Activated CD4-positive, alpha-beta T cell treated with anti-CD3 and anti-CD28 coated beads, Interleukin-2, amount 10 ng/mL, durations not matched to agents 7 days and 5 days (primary cell): ENCODE results near the gene TMEM239. TPM values are rescaled to one million over a fixed set of nuclear protein-coding genes. Genes with fewer than 3 reads are reported as not detected.

ENCODE experiments used
- CTCF ChIA-PET: fragments of 350-600 bp; sonication (Branson Sonifier 250); formaldehyde crosslinking; loops from one replicate; lab custom pipeline; 2021; ENCODE audit warnings: antibody characterized with exemption; lab: Charles Lee
- POLR2A ChIA-PET: fragments of 350-600 bp; sonication (Branson Sonifier 250); formaldehyde crosslinking; loops from one replicate; lab custom pipeline; 2021; ENCODE audit warnings: antibody characterized with exemption; lab: Charles Lee
- DNase-seq: peaks from one replicate; pipeline ENCODE4 v3.0.0-alpha.2; 2020
- H3K27ac Mint-ChIP-seq: one replicate; pipeline ENCODE4 v1.8.0; 2021; ENCODE audit warnings: mild to moderate bottlenecking, moderate library complexity, mixed read lengths
- H3K27me3 Mint-ChIP-seq: one replicate; pipeline ENCODE4 v1.8.0; 2021; ENCODE audit warnings: mixed read lengths
- H3K36me3 Mint-ChIP-seq: one replicate; pipeline ENCODE4 v1.8.0; 2021; ENCODE audit warnings: low read depth, mixed read lengths
- H3K4me1 Mint-ChIP-seq: one replicate; pipeline ENCODE4 v1.8.0; 2021; ENCODE audit warnings: mixed read lengths
- H3K4me3 Mint-ChIP-seq: one replicate; pipeline ENCODE4 v1.8.0; 2021; ENCODE audit warnings: mild to moderate bottlenecking, moderate library complexity, mixed read lengths
- H3K9me3 Mint-ChIP-seq: one replicate; pipeline ENCODE4 v1.8.0; 2021; ENCODE audit warnings: mixed read lengths
- total RNA-seq, 2 experiments: library from RNA; stranded (reverse); gene quantifications; one replicate each; pipeline ENCODE4 v1.2.3, GENCODE V29; 2021

The TMEM239 gene
- total RNA-seq, 2 experiments from 2014 or later: not detected

GRCh38 chr20:2794866-2795447 lies 21.2 kb upstream of the TMEM239 start:
- no peaks in the 10 kb centered on the region for H3K36me3 Mint-ChIP-seq
- H3K4me1 Mint-ChIP-seq: peaks cover 8% of the 10 kb centered on the region
- H3K27ac Mint-ChIP-seq: no peak overlapping the region
- ChIA-PET CTCF (interaction anchor here (0.7 to 1.0 kb wide), 2 partner anchors 9 to 525 kb away, joined by 3 to 4 read pairs; no protein-coding TSS in a partner anchor), POLR2A (no interaction called here)
- no peaks in the 10 kb centered on the region for H3K9me3 Mint-ChIP-seq
- H3K27me3 Mint-ChIP-seq: peaks cover 32% of the 10 kb centered on the region
- H3K4me3 Mint-ChIP-seq: no peak overlapping the region
- DNase-seq: no peak

- DNase-seq: no peak
Observed at GRCh38 chr20:2795451-2795850, 20.7 kb upstream of the TMEM239 start.

GRCh38 chr20:2796011-2796660 lies 20.0 kb upstream of the TMEM239 start:
- DNase-seq: no peak
- no peak overlapping the region for H3K4me3 Mint-ChIP-seq
- peaks cover 15% of the 10 kb centered on the region for H3K4me1 Mint-ChIP-seq
- CTCF ChIA-PET: interaction anchor here (2.2 kb wide), 1 partner anchor 43 kb away, joined by 7 read pairs; no protein-coding TSS in a partner anchor
- POLR2A ChIA-PET: no interaction called here
- H3K27ac Mint-ChIP-seq: no peak overlapping the region
- no peaks in the 10 kb centered on the region for H3K9me3 Mint-ChIP-seq
- H3K36me3 Mint-ChIP-seq: peaks cover 1% of the 10 kb centered on the region
- peaks cover 38% of the 10 kb centered on the region for H3K27me3 Mint-ChIP-seq

More at GRCh38 chr20:2795451-2795850, 20.7 kb upstream of the TMEM239 start:
- ChIA-PET POLR2A (no interaction called here), CTCF (interaction anchor here (2.2 kb wide), 1 partner anchor 43 kb away, joined by 7 read pairs; no protein-coding TSS in a partner anchor)
- no peaks in the 10 kb centered on the region for H3K36me3 Mint-ChIP-seq
- peaks cover 10% of the 10 kb centered on the region for H3K4me1 Mint-ChIP-seq
- peaks cover 32% of the 10 kb centered on the region for H3K27me3 Mint-ChIP-seq
- H3K27ac Mint-ChIP-seq: no peak overlapping the region
- no peak overlapping the region for H3K4me3 Mint-ChIP-seq
- no peaks in the 10 kb centered on the region for H3K9me3 Mint-ChIP-seq

- no peak overlapping the region for H3K27ac Mint-ChIP-seq
- peaks cover 20% of the 10 kb centered on the region for H3K4me1 Mint-ChIP-seq
- H3K4me3 Mint-ChIP-seq: no peak overlapping the region
- no peak for DNase-seq
- ChIA-PET POLR2A (no interaction called here), CTCF (interaction anchor here (0.9 to 2.2 kb wide), 2 partner anchors 12 to 45 kb away, joined by 3 to 7 read pairs; no protein-coding TSS in a partner anchor)
- peaks cover 45% of the 10 kb centered on the region for H3K27me3 Mint-ChIP-seq
- H3K9me3 Mint-ChIP-seq: no peaks in the 10 kb centered on the region
- H3K36me3 Mint-ChIP-seq: peaks cover 1% of the 10 kb centered on the region
Observed at GRCh38 chr20:2797136-2797983, 18.8 kb upstream of the TMEM239 start.

GRCh38 chr20:2798095-2798805 lies 17.9 kb upstream of the TMEM239 start:
- CTCF ChIA-PET: interaction anchor here (0.6 to 0.9 kb wide), 2 partner anchors 13 to 104 kb away, joined by 3 read pairs; no protein-coding TSS in a partner anchor

GRCh38 chr20:2798814-2799213 lies 17.4 kb upstream of the TMEM239 start:
- POLR2A ChIA-PET: no interaction called here
- Mint-ChIP-seq H3K9me3 (no peaks in the 10 kb centered on the region), H3K36me3 (peaks cover 3% of the 10 kb centered on the region), H3K27ac (no peak overlapping the region), H3K4me3 (no peak overlapping the region), H3K27me3 (peaks cover 46% of the 10 kb centered on the region), H3K4me1 (peaks cover 20% of the 10 kb centered on the region)
- CTCF ChIA-PET: interaction anchor here (0.6 kb wide), 1 partner anchor 104 kb away, joined by 3 read pairs; no protein-coding TSS in a partner anchor
- DNase-seq: no peak

More at GRCh38 chr20:2798095-2798805, 17.9 kb upstream of the TMEM239 start:
- H3K4me1 Mint-ChIP-seq: peaks cover 20% of the 10 kb centered on the region
- no peak for DNase-seq
- no peaks in the 10 kb centered on the region for H3K9me3 Mint-ChIP-seq
- peaks cover 3% of the 10 kb centered on the region for H3K36me3 Mint-ChIP-seq
- H3K27me3 Mint-ChIP-seq: peaks cover 47% of the 10 kb centered on the region
- H3K27ac Mint-ChIP-seq: no peak overlapping the region
- POLR2A ChIA-PET: no interaction called here
- no peak overlapping the region for H3K4me3 Mint-ChIP-seq

- no peaks in the 10 kb centered on the region for H3K9me3 Mint-ChIP-seq
- no peak overlapping the region for H3K27ac Mint-ChIP-seq
- peak overlapping the region; percentile 68 for H3K4me3 Mint-ChIP-seq
- H3K27me3 Mint-ChIP-seq: peaks cover 50% of the 10 kb centered on the region
- peaks cover 20% of the 10 kb centered on the region for H3K4me1 Mint-ChIP-seq
- POLR2A ChIA-PET: no interaction called here
- H3K36me3 Mint-ChIP-seq: peaks cover 3% of the 10 kb centered on the region
- no peak for DNase-seq
- CTCF ChIA-PET: interaction anchor here (0.6 kb wide), 2 partner anchors 105 to 111 kb away, joined by 3 read pairs; no protein-coding TSS in a partner anchor
Observed at GRCh38 chr20:2799271-2799670, 16.9 kb upstream of the TMEM239 start.

- Mint-ChIP-seq H3K36me3 (peaks cover 4% of the 10 kb centered on the region), H3K27ac (peak overlapping the region; percentile 43), H3K4me1 (peaks cover 20% of the 10 kb centered on the region), H3K4me3 (peak overlapping the region; percentile 68), H3K9me3 (no peaks in the 10 kb centered on the region), H3K27me3 (peaks cover 54% of the 10 kb centered on the region)
- ChIA-PET POLR2A (no interaction called here), CTCF (interaction anchor here (0.6 to 1.1 kb wide), 2 partner anchors 45 to 111 kb away, joined by 3 read pairs; no protein-coding TSS in a partner anchor)
- DNase-seq: no peak
Observed at GRCh38 chr20:2799688-2800520, 16.3 kb upstream of the TMEM239 start.

- peak within 1 kb of the TSS; percentile 43 for H3K27ac Mint-ChIP-seq
- H3K4me3 Mint-ChIP-seq: peak within 1 kb of the TSS; percentile 68
- no peak for DNase-seq
- no peaks in the 10 kb centered on the region for H3K9me3 Mint-ChIP-seq
- ChIA-PET CTCF (interaction anchor here (1.1 kb wide), 1 partner anchor 46 kb away, joined by 3 read pairs; no protein-coding TSS in a partner anchor), POLR2A (no interaction called here)
- peaks cover 20% of the 10 kb centered on the region for H3K4me1 Mint-ChIP-seq
- H3K36me3 Mint-ChIP-seq: peaks cover 4% of the 10 kb centered on the region
- H3K27me3 Mint-ChIP-seq: peaks cover 59% of the 10 kb centered on the region
Observed at GRCh38 chr20:2800521-2801285, 15.5 kb upstream of the TMEM239 start, which contains the start of gene CPXM1. CPXM1 (minus strand) TSS chr20:2800627; CDS start chr20:2800572, 55 bp downstream.

GRCh38 chr20:2801286-2801728 lies 14.9 kb upstream of the TMEM239 start:
- peaks cover 64% of the 10 kb centered on the region for H3K27me3 Mint-ChIP-seq
- peaks cover 4% of the 10 kb centered on the region for H3K36me3 Mint-ChIP-seq
- peaks cover 20% of the 10 kb centered on the region for H3K4me1 Mint-ChIP-seq
- CTCF ChIA-PET: interaction anchor here (0.6 to 1.1 kb wide), 2 partner anchors 47 to 116 kb away, joined by 3 read pairs; no protein-coding TSS in a partner anchor
- H3K27ac Mint-ChIP-seq: no peak overlapping the region
- no peak for DNase-seq
- H3K4me3 Mint-ChIP-seq: peak overlapping the region; percentile 47
- no peaks in the 10 kb centered on the region for H3K9me3 Mint-ChIP-seq
- POLR2A ChIA-PET: no interaction called here
